Mammary epithelial cell (primary cell): Measurements from ENCODE around the gene CD2AP.

Experiments used
- CTCF ChIP-seq, 2 donors: IDR thresholded peaks in 1 of 2; conservative IDR thresholded peaks in 1 of 2; 2 replicates each; pipeline ENCODE4 v1.5.1; 2011 to 2012; ENCODE audit warnings: inconsistent platforms in 2 of 2, low read length in 2 of 2, mild to moderate bottlenecking in 2 of 2, control low read depth in 1 of 2, low read depth in 1 of 2; ENCODE audit not compliant: insufficient read depth in 1 of 2; ENCODE audit errors: extremely low read depth in 1 of 2
- EZH2 ChIP-seq: IDR thresholded peaks from 2 replicates; pipeline ENCODE4 v1.6.1; 2012; ENCODE audit warnings: low read length, inconsistent platforms, borderline replicate concordance

- TF ChIP-seq CTCF (conservative IDR thresholded peaks at IDR 0.05 in 1 of 2, IDR thresholded peaks at IDR 0.05 in 1 of 2; ENCODE audit: extremely low read depth in 1 of 2, insufficient read depth in 1 of 2, low read depth in 1 of 2, low read length in 2 of 2) = no peak
- no peak for TF ChIP-seq EZH2
These were observed 56.5 kb downstream of the CD2AP start for GRCh38 chr6:47534063-47534462.
